Adrenal gland (tissue), 5 donors: Measurements from ENCODE around the gene SCG5.

Source experiments
- CTCF ChIP-seq, 6 experiments: fragments of 450-650 bp in 4 of 6; fragments of 200-600 bp in 2 of 6; sonication (generic) in 1 of 6; IDR thresholded peaks; 1 replicate in 5 of 6; 2 replicates in 1 of 6; pipeline versions ENCODE4 v1.5.1 to v1.8.0; 2016 to 2021; ENCODE audit warnings: antibody characterized with exemption in 6 of 6, mild to moderate bottlenecking in 2 of 6, moderate library complexity in 1 of 6
- POLR2A ChIP-seq, 2 donors: fragments of 450-650 bp; IDR thresholded peaks; one replicate each; pipeline ENCODE4 v1.6.1; 2017; ENCODE audit warnings: antibody characterized with exemption in 2 of 2, mild to moderate bottlenecking in 2 of 2, moderate library complexity in 1 of 2
- donor health status: DM: no; HTN: no; CAD: no.

- TF ChIP-seq CTCF (IDR thresholded peaks at IDR 0.05) (no peak), POLR2A (IDR thresholded peaks at IDR 0.05) (no peak)
Observed at GRCh38 chr15:32668942-32669341, 27.4 kb downstream of the SCG5 start.
